ENCODE measurements around the gene TNRC6A.
"Not testable (repeated sequence)": the region's sequence is repeated elsewhere in the genome, so short reads cannot be mapped to it uniquely, and the experiment has no call there.

TNRC6A gene

GRCh38 chr16:24700549-24701392 is 28.7 kb upstream of the TNRC6A start:
- no peak overlapping the region for H3K4me3 ChIP-seq (ENCODE audit: low read depth, low read length)
- peak; percentile 47 for TF ChIP-seq CTCF (IDR thresholded peaks at IDR 0.05; ENCODE audit: low read depth, low read length)
- peak; percentile 98 for DNase-seq (ENCODE audit: low read depth, low spot score)
- in situ Hi-C loops (cut with HindIII; ENCODE audit: low sequenced_read_pairs), result no loop called here

- no peak overlapping the region for H3K4me3 ChIP-seq (ENCODE audit: low read depth, low read length)
- no peak for TF ChIP-seq CTCF (IDR thresholded peaks at IDR 0.05; ENCODE audit: low read depth, low read length)
- in situ Hi-C loops (cut with HindIII; ENCODE audit: low sequenced_read_pairs), result no loop called here
- DNase-seq (ENCODE audit: low read depth, low spot score), result peak; percentile 39
Observed at GRCh38 chr16:24701521-24701951, 27.9 kb upstream of the TNRC6A start.

GRCh38 chr16:24707760-24708159 is 21.7 kb upstream of the TNRC6A start:
- H3K4me3 ChIP-seq (ENCODE audit: low read depth, low read length); DNase-seq (ENCODE audit: low read depth, low spot score); in situ Hi-C loops (cut with HindIII; ENCODE audit: low sequenced_read_pairs): not testable (repeated sequence)

DNA sequence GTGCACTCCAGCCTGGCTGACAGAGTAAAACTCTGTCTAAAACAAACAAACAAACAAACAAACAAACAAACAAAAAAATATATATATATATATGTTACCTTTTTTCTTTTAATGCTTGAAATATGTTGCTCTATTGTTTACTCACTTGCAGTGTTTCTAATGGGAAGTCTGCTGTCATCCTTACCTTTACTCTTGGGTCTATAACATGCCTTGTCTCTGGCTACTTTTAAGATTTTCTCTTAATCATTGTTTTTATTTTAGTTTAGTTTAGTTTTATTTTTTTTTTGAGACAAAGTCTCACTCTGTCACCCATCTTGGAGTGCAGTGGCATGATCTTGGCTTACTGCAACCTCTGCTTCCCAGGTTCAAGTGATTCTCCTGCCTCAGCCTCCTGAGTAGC is 16.1 kb upstream of the TNRC6A start:
- no peak for DNase-seq (ENCODE audit: low read depth, low spot score)
- no peak for TF ChIP-seq CTCF (IDR thresholded peaks at IDR 0.05; ENCODE audit: low read depth, low read length)
- in situ Hi-C loops (cut with HindIII; ENCODE audit: low sequenced_read_pairs), result no loop called here
- no peak overlapping the region for H3K4me3 ChIP-seq (ENCODE audit: low read depth, low read length)

- H3K4me3 ChIP-seq (ENCODE audit: low read depth, low read length), result no peak overlapping the region
- in situ Hi-C loops (cut with HindIII; ENCODE audit: low sequenced_read_pairs), result no loop called here
- DNase-seq (ENCODE audit: low read depth, low spot score), result peak; percentile 64
- no peak for TF ChIP-seq CTCF (IDR thresholded peaks at IDR 0.05; ENCODE audit: low read depth, low read length)
Observed at GRCh38 chr16:24717411-24717810, 12.0 kb upstream of the TNRC6A start.

- in situ Hi-C loops (cut with HindIII; ENCODE audit: low sequenced_read_pairs), result no loop called here
- TF ChIP-seq CTCF (IDR thresholded peaks at IDR 0.05; ENCODE audit: low read depth, low read length), result no peak
- no peak for DNase-seq (ENCODE audit: low read depth, low spot score)
- H3K4me3 ChIP-seq (ENCODE audit: low read depth, low read length), result no peak overlapping the region
Observed at GRCh38 chr16:24718967-24719521, 10.4 kb upstream of the TNRC6A start.

- no peak overlapping the region for H3K4me3 ChIP-seq (ENCODE audit: low read depth, low read length)
- TF ChIP-seq CTCF (IDR thresholded peaks at IDR 0.05; ENCODE audit: low read depth, low read length), result no peak
- DNase-seq (ENCODE audit: low read depth, low spot score), result no peak
- in situ Hi-C loops (cut with HindIII; ENCODE audit: low sequenced_read_pairs), result no loop called here
Observed at GRCh38 chr16:24721830-24722238, 7.6 kb upstream of the TNRC6A start.

All from astrocyte of the spinal cord (primary cell).